HG03571 (cell line): ENCODE measurements around the gene SLIRP.
"Not testable (repeated sequence)": the region's sequence is repeated elsewhere in the genome, so short reads cannot be mapped to it uniquely, and the experiment has no call there.

Experiments used
- ATAC-seq: cut with Tn5 transposase; IDR thresholded peaks from one replicate; pipeline ENCODE4 v1.9.1; 2021; ENCODE audit not compliant: unreplicated experiment

SLIRP gene

DNA sequence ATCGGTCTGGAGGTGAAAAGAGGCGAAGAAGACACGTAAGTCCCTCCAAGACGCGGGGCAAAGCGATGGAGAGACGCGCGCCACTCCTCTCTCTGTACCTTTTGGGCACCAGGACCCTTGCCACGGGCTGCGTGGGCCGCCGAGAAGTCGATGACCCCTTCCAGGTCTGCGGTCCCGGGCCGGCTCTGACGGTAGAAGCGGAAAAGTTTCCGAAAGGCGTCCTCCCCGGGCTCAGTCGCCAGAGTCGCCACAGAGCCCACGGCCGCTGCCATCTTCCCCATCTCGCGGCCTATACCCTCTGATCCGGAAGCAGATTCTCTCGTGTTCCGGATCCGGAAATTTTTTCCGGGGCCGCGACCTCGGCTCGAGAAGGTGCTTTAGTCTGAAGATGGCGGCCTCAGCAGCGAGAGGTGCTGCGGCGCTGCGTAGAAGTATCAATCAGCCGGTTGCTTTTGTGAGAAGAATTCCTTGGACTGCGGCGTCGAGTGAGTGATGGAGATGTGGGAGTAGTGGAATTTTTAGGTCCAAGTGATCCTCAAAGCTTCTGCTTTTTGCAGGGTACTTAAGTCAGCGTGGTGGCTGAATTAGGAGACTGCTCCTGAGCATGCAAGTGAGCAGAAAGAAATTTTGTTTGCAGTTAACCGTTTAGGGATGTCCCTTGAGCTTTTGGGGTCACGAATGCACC is at the start of gene SLIRP, which contains the start of gene ALKBH1:
SLIRP (plus strand) TSS at position 380 of the 685 bp plus-strand sequence; CDS start at position 389, 9 bp downstream.
ALKBH1 (minus strand) TSS at position 300 of the 685 bp plus-strand sequence; CDS start at position 281, 19 bp downstream.
- ATAC-seq, result peak; percentile 97

DNA sequence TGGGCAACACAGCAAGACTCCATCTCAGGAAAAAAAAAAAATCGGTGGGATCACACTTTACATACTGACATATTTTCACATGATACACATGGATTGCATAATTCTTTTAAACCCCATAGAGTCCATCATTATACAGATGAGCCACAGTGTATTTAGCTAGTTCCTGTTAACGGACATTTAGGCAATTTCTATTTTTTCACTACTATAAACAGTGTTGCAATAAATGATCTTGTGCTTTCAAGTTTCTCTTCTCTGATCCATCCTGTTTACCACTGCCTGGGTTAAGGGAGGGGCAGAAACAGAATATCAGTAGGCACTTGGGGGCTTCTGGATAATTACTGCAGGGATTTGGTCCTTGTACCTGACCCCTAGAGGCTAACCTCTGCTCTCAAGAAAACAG is 48.1 kb upstream of the SLIRP start:
- ATAC-seq, result no peak

DNA sequence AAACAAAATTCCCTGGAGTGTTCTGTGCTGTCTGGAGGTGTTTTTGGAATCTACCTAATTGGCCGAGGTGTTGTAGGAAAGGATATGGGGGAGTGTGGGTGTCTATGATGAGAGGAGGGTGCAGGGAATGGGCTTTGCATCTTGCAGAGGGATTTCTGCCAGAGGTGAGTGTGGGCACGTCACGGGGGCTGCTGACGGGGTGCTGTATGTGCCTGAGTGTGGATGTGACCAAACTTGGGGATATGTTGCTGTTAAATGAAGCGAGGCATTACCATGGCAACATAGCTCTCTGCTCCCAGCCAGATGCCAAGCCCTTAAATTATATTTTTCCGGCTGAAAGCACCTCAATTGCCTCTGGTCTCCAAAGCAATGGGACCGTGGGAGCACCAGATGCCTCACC is 47.1 kb upstream of the SLIRP start:
- no peak for ATAC-seq

DNA sequence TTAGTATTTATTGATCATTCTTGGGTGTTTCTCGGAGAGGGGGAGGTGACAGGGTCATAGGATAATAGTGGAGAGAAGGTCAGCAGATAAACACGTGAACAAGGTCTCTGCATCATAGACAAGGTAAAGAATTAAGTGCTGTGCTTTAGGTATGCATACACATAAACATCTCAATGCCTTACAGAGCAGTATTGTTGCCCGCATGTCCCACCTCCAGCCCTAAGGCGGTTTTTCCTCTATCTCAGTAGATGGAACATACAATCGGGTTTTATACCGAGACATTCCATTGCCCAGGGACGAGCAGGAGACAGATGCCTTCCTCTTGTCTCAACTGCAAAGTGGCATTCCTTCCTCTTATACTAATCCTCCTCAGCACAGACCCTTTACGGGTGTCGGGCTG is 46.3 kb upstream of the SLIRP start:
- not testable (repeated sequence) for ATAC-seq

GRCh38 chr14:77663293-77663692 is 44.6 kb upstream of the SLIRP start:
- no peak for ATAC-seq

DNA sequence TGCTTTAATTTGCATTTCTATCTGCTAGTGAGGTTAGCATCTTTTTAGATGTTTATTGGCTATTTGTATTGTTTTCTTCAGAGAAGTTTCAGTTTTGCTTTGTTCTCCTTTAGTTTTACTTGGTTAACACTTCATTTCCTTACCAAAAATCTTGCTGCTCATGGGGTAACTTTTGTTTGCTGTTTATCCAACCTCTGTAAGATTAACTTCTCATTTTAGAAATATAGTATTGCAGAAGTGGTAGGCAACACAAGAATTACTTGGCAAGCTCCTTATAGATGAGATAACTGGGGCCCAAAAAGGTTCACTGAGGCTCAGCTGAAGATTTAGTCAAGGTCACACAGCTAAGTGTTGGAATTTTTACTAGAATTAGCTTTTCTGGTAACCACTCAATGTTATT is 40.6 kb upstream of the SLIRP start:
- ATAC-seq, result no peak

DNA sequence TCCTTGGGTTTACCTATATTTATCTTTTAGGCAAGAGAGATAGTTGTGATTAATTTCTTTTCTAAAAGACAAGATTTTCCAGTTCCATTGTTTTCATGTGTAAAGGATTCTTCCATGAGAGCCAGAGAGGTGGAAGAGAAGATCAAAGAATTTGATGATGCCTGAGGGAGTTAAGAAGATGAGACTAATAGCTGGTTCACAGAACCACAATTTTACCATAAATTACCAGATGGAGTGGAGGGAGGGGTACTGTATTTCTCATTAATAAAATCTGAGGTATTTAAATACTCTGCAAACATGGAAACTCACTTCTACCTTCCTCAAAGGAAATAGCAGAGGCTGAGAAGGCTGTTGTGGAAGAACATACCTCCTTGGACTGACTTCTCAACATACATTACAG is 34.7 kb upstream of the SLIRP start:
- ATAC-seq, result no peak

- no peak for ATAC-seq
Measured at GRCh38 chr14:77674931-77675330, 33.0 kb upstream of the SLIRP start.

GRCh38 chr14:77681196-77682157 is 26.4 kb upstream of the SLIRP start:
- ATAC-seq, result no peak

GRCh38 chr14:77682158-77682553 is 25.7 kb upstream of the SLIRP start:
- no peak for ATAC-seq

DNA sequence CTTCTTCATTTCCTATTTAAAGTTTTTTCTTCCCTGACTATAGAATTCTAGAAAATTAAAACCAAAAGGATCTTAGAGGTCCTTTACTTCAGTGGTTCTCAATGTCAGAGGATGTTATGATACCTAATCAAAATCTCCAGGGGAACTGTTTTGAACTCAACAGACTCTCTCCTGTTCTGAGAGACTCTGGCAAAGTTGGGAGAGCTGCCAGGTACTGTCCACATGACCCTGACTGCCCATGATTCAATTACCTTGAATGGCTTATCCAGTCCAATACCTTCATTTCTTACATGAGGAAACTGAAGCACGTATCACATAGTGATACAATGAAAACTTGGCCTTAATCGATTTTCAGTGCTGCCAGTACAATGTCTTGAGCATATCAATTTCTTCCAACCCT is 16.6 kb upstream of the SLIRP start:
- ATAC-seq, result no peak

GRCh38 chr14:77707355-77707723 is 564 bp upstream of the SLIRP start:
- ATAC-seq, result peak; percentile 10

DNA sequence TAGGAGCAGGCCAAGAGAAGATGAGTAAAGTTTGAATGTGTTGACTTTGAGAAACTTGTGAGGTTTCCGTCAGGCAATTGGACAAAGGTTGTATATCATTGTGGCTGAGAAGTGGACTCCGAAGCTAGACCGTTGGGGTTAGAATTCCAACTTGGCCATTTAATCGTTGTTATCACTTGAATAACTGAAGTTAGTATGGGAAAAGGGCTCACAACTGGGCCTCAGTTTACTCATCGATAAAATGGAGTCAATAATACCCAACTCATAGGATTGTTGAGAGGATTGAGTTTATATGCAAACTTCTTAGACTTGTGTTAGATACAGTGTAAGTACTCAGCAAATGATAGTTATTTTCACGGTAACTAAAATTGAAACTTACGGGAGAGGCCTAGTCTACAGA is 846 bp downstream of the SLIRP start:
- ATAC-seq, result no peak

DNA sequence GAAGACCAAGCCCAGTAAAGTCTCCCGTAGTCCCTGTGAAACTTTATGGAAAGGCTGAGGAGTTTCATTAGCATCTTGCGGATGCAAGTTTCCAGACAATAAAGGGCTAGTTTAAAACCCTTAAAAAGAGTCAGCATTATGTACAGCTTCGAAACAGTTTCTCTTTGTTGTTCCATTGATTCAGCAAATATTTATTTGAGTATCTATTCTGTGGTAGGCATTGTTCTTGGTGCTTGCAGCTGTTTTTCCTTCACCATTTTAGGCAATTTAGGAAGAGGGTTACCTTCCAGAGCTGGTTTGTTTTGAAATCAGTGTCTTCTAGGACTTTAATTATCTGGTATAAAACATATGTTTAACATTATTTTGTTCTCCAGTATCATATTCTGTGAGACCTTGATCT is 1.5 kb downstream of the SLIRP start:
- no peak for ATAC-seq

DNA sequence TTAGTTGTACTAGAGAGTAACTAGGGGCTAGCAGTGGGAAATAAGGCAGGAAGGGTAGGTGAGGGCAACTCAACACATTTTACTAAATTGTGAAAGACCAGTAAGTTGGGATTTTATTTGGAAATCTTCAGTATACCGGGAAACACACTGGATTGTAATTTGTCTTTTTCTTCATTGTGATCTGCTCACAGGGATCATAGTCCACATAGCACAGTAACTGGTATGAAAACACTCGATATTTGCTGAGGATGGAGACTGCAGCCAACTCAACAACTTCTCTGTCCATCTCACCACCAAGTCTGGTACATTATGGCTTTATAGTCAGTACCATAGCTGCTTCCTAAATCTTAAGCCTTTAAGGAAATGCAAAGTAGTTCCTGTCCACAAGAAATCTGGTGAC is 2.5 kb downstream of the SLIRP start:
- no peak for ATAC-seq

DNA sequence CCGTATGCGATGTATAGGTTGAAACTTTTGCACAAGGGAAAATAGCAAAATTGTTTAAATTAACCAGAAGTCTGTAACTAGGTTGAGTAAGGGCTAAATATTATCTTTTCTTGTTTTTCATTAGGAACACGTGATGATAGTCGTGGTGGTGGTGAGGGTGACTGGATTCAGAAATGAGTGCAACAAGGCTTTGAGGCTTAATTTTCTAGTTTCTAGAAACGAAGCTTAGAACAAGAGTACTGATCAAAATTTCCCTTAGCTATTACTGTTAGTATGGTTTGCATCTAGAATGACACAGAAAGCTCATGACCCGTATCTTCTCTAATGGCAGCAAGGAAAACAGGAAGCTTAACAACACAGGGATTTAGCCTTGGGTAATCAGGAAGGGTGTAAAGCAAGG is 7.0 kb downstream of the SLIRP start:
- ATAC-seq, result no peak

- no peak for ATAC-seq
Measured at GRCh38 chr14:77717608-77718305, 9.9 kb downstream of the SLIRP start.

GRCh38 chr14:77721437-77721836 is 13.5 kb downstream of the SLIRP start:
- no peak for ATAC-seq

GRCh38 chr14:77722301-77722700 is 14.4 kb downstream of the SLIRP start:
- no peak for ATAC-seq

DNA sequence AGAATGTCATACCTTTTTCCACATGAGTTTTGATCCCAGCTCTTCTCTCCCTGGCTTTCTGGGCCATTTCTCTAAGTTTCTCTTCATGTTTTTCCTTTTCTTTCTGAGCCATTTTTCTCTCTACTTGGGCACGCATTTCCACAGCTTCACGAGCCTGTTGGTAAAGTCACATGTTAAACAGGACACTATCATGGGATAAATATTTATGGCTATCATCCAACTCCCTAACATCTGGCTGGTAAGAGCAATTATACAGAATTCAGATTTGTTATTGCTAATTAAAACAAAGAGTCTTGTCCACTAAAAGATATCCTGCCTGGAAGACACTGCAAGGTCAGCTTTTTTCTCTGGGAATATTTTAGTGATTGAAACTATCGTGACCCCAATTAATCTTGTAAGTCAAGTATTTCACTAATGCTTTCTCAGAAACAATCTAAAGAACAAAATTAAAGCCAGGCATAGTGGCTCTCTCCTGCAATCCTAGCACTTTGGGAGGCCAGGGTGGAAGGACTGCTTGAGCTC is 23.1 kb downstream of the SLIRP start:
- ATAC-seq, result no peak

DNA sequence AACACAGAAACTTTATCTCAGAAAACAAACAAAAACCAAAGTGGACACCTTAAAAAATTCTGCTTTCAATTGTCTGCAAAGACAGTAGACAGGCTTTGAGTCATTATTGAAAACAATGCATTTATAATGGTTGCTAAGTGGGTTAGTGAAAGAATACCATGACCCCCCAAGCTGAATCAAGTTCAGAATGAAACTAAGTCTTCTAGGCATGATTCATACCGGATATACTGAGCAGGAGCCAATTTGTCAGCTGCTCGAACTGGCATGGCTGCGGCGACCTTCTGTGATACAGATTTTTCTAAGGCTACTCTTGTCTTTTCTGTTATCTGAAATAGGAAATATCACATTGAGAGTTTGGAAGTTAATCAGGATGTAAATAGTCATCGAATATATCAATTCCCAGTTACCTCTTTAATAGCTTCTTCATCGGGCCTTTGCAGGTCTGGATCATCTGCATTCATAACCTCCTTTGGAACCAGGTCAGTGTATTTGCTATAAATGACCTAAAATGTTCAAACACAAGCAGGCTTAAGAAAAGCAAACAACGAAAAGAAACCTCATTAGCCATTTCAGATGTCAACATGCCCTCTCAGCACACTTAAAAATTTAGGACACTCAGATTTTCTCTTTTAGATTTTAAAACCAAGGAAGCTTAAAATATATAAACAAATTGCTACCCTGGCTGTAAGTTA is 30.8 kb downstream of the SLIRP start:
- ATAC-seq, result no peak
